Choroid plexus epithelial cell (primary cell): Measurements from ENCODE around the gene TPST2.
A peak's percentile ranks its signal among the peaks of the same experiment; 100 is the strongest.

ENCODE experiments used
- DNase-seq: peaks from one replicate; pipeline ENCODE4 v3.0.0-alpha.2; 2010; ENCODE audit warnings: low read depth
- H3K4me3 ChIP-seq: 2 replicates; pipeline ENCODE4 v1.5.1; 2011; ENCODE audit warnings: low read depth, mild to moderate bottlenecking, control low read depth, low read length, moderate library complexity
- TF ChIP-seq, protein P1 (sequence below): conservative IDR thresholded peaks from 2 replicates; pipeline ENCODE4 v1.5.1; 2011; ENCODE audit warnings: low read depth, mild to moderate bottlenecking, control low read depth, inconsistent platforms, low read length, moderate library complexity

TPST2 gene

DNA sequence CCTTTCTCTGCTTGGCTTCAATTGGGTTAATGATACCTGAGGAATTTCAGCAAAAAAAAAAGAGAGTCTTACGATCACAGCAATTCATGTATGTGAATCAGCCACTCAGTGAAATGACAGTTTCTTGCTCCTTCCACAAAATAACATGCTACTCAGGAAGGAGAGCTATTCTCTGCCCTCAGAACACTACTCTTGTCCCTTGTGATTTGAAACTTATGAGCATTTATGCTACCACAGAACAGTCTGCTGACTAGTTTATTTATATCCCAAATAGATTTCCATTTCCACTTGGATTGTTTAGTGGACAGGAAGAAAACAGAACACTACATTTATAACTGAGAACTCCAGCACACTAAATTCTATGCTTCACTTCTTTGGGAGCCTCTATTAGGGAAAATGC is 86.2 kb downstream of the TPST2 start:
- H3K4me3 ChIP-seq = no peak overlapping the region
- TF ChIP-seq, protein P1, sequence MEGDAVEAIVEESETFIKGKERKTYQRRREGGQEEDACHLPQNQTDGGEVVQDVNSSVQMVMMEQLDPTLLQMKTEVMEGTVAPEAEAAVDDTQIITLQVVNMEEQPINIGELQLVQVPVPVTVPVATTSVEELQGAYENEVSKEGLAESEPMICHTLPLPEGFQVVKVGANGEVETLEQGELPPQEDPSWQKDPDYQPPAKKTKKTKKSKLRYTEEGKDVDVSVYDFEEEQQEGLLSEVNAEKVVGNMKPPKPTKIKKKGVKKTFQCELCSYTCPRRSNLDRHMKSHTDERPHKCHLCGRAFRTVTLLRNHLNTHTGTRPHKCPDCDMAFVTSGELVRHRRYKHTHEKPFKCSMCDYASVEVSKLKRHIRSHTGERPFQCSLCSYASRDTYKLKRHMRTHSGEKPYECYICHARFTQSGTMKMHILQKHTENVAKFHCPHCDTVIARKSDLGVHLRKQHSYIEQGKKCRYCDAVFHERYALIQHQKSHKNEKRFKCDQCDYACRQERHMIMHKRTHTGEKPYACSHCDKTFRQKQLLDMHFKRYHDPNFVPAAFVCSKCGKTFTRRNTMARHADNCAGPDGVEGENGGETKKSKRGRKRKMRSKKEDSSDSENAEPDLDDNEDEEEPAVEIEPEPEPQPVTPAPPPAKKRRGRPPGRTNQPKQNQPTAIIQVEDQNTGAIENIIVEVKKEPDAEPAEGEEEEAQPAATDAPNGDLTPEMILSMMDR = no peak
- no peak for DNase-seq

DNA sequence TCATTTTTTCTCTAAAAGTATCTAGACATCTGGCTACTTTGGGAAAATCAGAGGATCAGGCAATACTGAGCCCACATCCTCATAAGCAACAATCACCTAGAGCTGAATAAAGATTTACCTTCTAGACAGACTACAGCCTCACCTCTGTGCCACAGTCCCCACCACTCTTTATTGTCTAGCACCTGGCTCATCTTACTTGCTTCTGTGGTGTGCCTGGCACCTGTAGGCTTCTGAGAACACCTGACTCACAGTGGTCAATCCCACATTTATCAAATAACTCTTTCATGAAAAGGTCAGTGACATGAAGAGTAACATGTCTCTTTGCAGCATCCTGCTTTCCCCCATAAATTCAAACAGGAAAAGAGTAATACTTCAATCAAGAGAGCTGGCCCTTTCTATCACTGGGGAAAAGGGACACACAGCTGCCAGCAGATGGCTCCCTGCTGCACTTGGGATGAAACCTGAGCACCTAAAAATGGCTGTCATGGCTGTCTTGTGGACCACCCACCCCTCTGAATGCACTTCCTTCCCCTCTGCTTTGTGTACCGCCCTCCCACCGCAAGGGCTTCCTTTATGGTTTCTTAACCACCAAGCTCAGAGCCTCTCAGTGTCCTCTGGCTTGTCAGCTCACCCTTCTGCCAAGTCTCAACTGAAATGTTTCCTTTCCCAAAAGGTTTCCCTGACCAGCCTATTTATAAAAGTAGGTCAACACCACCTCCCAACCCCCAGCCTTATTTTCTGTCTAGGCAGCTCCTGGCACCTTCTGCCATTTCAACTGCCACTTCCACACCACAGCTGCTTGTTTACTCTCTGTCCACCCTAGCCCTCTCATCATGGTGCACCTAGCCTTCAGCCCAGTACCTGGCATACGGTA is 87.0 kb downstream of the TPST2 start:
- peak; percentile 67 for DNase-seq
- TF ChIP-seq, protein P1 = peak; percentile 82
- no peak overlapping the region for H3K4me3 ChIP-seq

DNA sequence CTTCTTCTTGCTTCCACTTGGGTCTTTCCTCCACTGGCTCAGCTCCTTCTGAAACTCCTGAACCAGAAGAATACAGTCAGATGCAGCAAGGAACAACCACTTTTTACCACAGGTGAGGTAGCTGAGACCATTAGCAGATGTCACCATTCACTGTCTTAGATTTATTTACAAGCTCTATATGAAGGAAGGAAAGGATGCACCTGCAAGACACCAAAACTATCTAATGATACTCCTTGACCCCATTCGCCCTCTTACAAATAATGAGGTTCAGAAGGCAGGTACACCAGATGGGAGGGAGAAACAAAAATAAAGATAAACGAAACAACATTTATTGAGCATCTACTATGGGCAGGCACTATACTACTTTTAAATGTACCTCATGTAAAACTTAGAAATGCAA is 87.9 kb downstream of the TPST2 start:
- DNase-seq = no peak
- TF ChIP-seq, protein P1 = no peak
- no peak overlapping the region for H3K4me3 ChIP-seq

DNA sequence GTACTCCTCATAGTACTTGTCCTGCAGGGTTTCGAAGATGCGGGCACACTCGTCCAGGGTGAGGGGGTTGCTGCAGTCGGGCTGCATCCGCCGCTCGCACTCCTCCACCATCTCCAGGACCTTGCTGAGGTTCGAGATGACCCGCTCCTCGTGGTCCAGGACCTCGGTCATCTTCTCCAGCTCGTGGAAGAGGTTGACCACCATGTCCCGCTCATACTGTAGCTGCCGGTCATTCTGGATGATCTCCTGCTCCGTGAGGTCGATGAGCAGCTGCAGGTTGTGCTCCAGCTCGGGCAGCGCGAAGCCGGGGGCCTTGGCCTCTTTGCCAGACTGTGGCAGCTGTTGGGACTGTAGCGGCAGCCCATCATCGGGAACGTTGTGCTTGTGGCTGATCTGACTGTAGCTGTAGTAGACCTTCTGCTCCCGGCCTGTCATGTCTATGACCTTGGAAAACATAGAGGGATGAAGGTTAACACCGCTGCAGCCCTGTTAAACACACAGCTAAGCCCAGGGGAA is 90.7 kb downstream of the TPST2 start:
- no peak for DNase-seq
- TF ChIP-seq, protein P1 = no peak
- H3K4me3 ChIP-seq = no peak overlapping the region

DNA sequence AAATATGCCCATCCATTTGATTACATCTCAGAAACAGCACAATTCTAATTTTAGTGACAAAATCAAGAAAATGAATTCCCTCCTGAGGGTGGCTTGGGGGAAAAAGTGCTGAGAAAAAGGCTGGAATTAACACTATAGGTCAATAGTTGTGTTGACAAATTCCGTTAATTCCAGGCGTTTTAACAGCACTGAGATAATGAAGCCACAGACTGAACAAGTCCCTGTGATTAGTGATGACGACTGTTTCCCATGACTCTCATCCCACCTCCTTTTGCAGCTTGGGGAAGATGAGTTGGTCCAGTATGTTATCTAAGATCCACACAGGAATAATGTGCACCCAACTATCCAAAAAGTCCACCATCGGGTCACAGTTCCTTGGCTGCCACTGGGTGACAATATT is 93.5 kb downstream of the TPST2 start:
- no peak for DNase-seq
- TF ChIP-seq, protein P1 = no peak
- H3K4me3 ChIP-seq = no peak overlapping the region

DNA sequence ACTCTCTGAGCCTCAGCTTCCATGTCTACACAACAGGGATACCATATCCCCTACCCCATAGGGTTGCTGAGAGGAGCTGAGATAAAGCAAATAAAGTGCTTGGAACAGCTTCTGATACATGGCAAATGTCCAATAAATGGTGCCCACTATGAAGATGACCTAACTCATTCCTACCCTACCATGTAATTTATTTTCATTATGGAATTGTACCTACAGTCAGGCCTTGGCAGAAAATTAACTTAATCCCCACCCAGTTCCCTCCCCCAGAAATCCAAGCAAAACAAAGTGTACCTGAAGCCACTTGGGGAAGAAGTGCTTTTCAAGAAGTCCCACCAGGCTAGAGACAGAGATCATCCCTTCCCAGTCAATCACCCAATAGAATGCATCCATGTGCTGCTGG is 95.4 kb downstream of the TPST2 start:
- DNase-seq = no peak

More for the DNA sequence above, 95.4 kb downstream of the TPST2 start:
- TF ChIP-seq, protein P1 = no peak
- no peak overlapping the region for H3K4me3 ChIP-seq
